CD4-positive, CD25-positive, alpha-beta regulatory T cell (primary cell): ENCODE data around the gene LIPC. TPM values are rescaled to one million over a fixed set of nuclear protein-coding genes. Genes with fewer than 3 reads are reported as not detected.

ENCODE experiments used
- ATAC-seq, 2 donors: fragments of 150-1000 bp; cut with Tn5 transposase; one replicate each; pipeline ENCODE4 v1.10.0; 2021; ENCODE audit warnings: low read depth in 2 of 2, moderate number of reproducible peaks in 2 of 2, moderate library complexity in 1 of 2
- DNase-seq, 3 donors: peaks; one replicate each; pipeline versions ENCODE4 v3.0.0 to v3.0.0-alpha.2; 2012 to 2022; ENCODE audit warnings: mixed read lengths in 1 of 3
- H3K27ac ChIP-seq: one replicate; pipeline ENCODE4 v1.7.0; 2013; ENCODE audit warnings: mild to moderate bottlenecking, low read length; ENCODE audit not compliant: insufficient read depth, poor library complexity, severe bottlenecking
- H3K27me3 ChIP-seq: one replicate; pipeline ENCODE4 v1.7.0; 2013; ENCODE audit warnings: low read length; ENCODE audit not compliant: control insufficient read depth, insufficient read depth
- H3K36me3 ChIP-seq: one replicate; pipeline ENCODE4 v1.7.0; 2013; ENCODE audit warnings: mild to moderate bottlenecking, low read length, moderate library complexity; ENCODE audit not compliant: control insufficient read depth, insufficient read depth
- H3K4me1 ChIP-seq: 2 replicates; pipeline ENCODE4 v1.7.0; 2013; ENCODE audit warnings: mild to moderate bottlenecking, low read length; ENCODE audit not compliant: insufficient read depth, control insufficient read depth, poor library complexity, severe bottlenecking
- H3K4me3 ChIP-seq: one replicate; pipeline ENCODE4 v1.7.0; 2013; ENCODE audit warnings: low read depth, mild to moderate bottlenecking, low read length, moderate library complexity
- H3K9me3 ChIP-seq, 2 experiments: 1 replicate in 1 of 2; 2 replicates in 1 of 2; pipeline ENCODE4 v1.7.0; 2013; ENCODE audit warnings: low read length in 2 of 2, mild to moderate bottlenecking in 1 of 2, moderate library complexity in 1 of 2; ENCODE audit not compliant: control insufficient read depth in 2 of 2
- H3K27ac Mint-ChIP-seq, 3 donors: one replicate each; pipeline ENCODE4 v1.8.0; 2020 to 2022; ENCODE audit warnings: mild to moderate bottlenecking in 3 of 3, mixed read lengths in 3 of 3, moderate library complexity in 2 of 3
- H3K27me3 Mint-ChIP-seq: one replicate; pipeline ENCODE4 v1.8.0; 2022; ENCODE audit warnings: mild to moderate bottlenecking, mixed read lengths
- H3K36me3 Mint-ChIP-seq: one replicate; pipeline ENCODE4 v1.8.0; 2020; ENCODE audit warnings: mixed read lengths
- H3K4me1 Mint-ChIP-seq, 4 donors: one replicate each; pipeline ENCODE4 v1.8.0; 2020 to 2022; ENCODE audit warnings: mixed read lengths in 4 of 4, mild to moderate bottlenecking in 1 of 4
- H3K4me3 Mint-ChIP-seq, 4 donors: one replicate each; pipeline ENCODE4 v1.8.0; 2020 to 2022; ENCODE audit warnings: mild to moderate bottlenecking in 4 of 4, mixed read lengths in 4 of 4, moderate library complexity in 3 of 4
- H3K9me3 Mint-ChIP-seq, 7 donors: one replicate each; pipeline ENCODE4 v1.8.0; 2020 to 2022; ENCODE audit warnings: mixed read lengths in 7 of 7, mild to moderate bottlenecking in 3 of 7, moderate library complexity in 2 of 7
- polyA plus RNA-seq, 4 donors: library from polyadenylated mRNA; unstranded; fragments of 300-500 nt; fragmentation: Illumina TruSeq; gene quantifications; one replicate each; pipeline ENCODE4 v1.2.3, GENCODE V29; 2021
- total RNA-seq: library from RNA; stranded (reverse); gene quantifications from one replicate; pipeline ENCODE4 v1.2.3, GENCODE V29; 2022

The LIPC gene
- total and polyA plus RNA-seq, 5 donors from 2014 or later: 0.54 to 1.7 (median 1.6) TPM

- no peak overlapping the region for H3K4me3 Mint-ChIP-seq
- Histone ChIP-seq H3K27ac (no peak overlapping the region), H3K27me3 (no peaks in the 10 kb centered on the region), H3K9me3 (no peaks in the 10 kb centered on the region), H3K4me1 (peaks cover 35% of the 10 kb centered on the region), H3K4me3 (no peak overlapping the region), H3K36me3 (no peaks in the 10 kb centered on the region)
- H3K27ac Mint-ChIP-seq: peak overlapping the region in 1 of 3 donors; percentile 66
- ATAC-seq: no peak
- DNase-seq: no peak
- H3K27me3 Mint-ChIP-seq: no peaks in the 10 kb centered on the region
- H3K9me3 Mint-ChIP-seq: no peaks in the 10 kb centered on the region
- peaks cover 23 to 56% (median 37%) of the 10 kb centered on the region in 4 donors for H3K4me1 Mint-ChIP-seq
- H3K36me3 Mint-ChIP-seq: no peaks in the 10 kb centered on the region
Observed at GRCh38 chr15:58471348-58471747, 39.6 kb downstream of the LIPC start.

DNA sequence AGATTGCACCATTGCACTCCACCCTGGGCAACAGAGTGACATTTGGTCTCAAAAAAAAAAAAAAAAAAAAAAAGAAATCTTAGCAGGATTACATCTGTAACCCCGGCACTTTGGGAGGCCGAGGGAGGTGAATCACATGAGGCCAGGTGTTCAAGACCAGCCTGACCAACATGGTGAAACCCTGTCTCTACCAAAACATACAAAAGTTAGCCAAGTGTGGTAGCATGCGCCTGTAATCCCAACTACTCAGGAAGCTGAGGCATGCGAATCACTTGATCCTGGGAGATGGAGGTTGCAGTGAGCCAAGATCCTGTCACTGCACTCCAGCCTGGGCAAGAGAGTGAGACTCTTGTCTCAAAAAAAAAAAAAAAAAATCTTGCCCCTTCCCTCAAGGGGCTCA, 40.4 kb downstream of the LIPC start:
- no peak overlapping the region for H3K4me3 Mint-ChIP-seq
- H3K27ac ChIP-seq: no peak overlapping the region
- peaks cover 26 to 63% (median 43%) of the 10 kb centered on the region in 4 donors for H3K4me1 Mint-ChIP-seq
- H3K36me3 Mint-ChIP-seq: no peaks in the 10 kb centered on the region
- H3K4me1 ChIP-seq: peaks cover 43% of the 10 kb centered on the region
- ATAC-seq (no peak), DNase-seq (no peak)
- H3K27ac Mint-ChIP-seq: no peak overlapping the region
- H3K36me3 ChIP-seq: no peaks in the 10 kb centered on the region
- H3K9me3 Mint-ChIP-seq: no peaks in the 10 kb centered on the region
- H3K27me3 Mint-ChIP-seq: no peaks in the 10 kb centered on the region
- no peak overlapping the region for H3K4me3 ChIP-seq
- H3K27me3 ChIP-seq: no peaks in the 10 kb centered on the region
- no peaks in the 10 kb centered on the region for H3K9me3 ChIP-seq

GRCh38 chr15:58472821-58473581, 41.2 kb downstream of the LIPC start:
- Histone ChIP-seq H3K36me3 (no peaks in the 10 kb centered on the region), H3K4me1 (peaks cover 45% of the 10 kb centered on the region), H3K4me3 (peak overlapping the region; percentile 68), H3K9me3 (no peaks in the 10 kb centered on the region), H3K27me3 (no peaks in the 10 kb centered on the region), H3K27ac (peak overlapping the region; percentile 42)
- Mint-ChIP-seq H3K4me3 (peak overlapping the region in 3 of 4 donors; percentile 29 to 73 (median 64)), H3K36me3 (no peaks in the 10 kb centered on the region), H3K27ac (peak overlapping the region; percentile 84 to 90 (median 90)), H3K9me3 (no peaks in the 10 kb centered on the region), H3K27me3 (no peaks in the 10 kb centered on the region), H3K4me1 (peaks cover 31 to 67% (median 46%) of the 10 kb centered on the region in 4 donors)
- DNase-seq: peak; percentile 15 to 92 (median 50)
- peak; percentile 71 to 78 for ATAC-seq

- Histone ChIP-seq H3K36me3 (no peaks in the 10 kb centered on the region), H3K9me3 (no peaks in the 10 kb centered on the region), H3K4me1 (peaks cover 45% of the 10 kb centered on the region), H3K27me3 (no peaks in the 10 kb centered on the region), H3K27ac (peak overlapping the region; percentile 42), H3K4me3 (peak overlapping the region; percentile 68)
- DNase-seq (peak in 2 of 3 donors; percentile 6 to 74), ATAC-seq (peak; percentile 39 to 56)
- Mint-ChIP-seq H3K9me3 (no peaks in the 10 kb centered on the region), H3K36me3 (no peaks in the 10 kb centered on the region), H3K27ac (peak overlapping the region; percentile 84 to 90 (median 90)), H3K27me3 (no peaks in the 10 kb centered on the region), H3K4me1 (peaks cover 31 to 69% (median 48%) of the 10 kb centered on the region in 4 donors), H3K4me3 (peak overlapping the region; percentile 1 to 73 (median 36))
Observed at GRCh38 chr15:58473724-58474123, 41.9 kb downstream of the LIPC start.

GRCh38 chr15:58474741-58475323, 43.0 kb downstream of the LIPC start:
- peak overlapping the region; percentile 88 to 94 (median 89) for H3K27ac Mint-ChIP-seq
- Histone ChIP-seq H3K4me3 (no peak overlapping the region), H3K27ac (no peak overlapping the region), H3K4me1 (peaks cover 45% of the 10 kb centered on the region), H3K9me3 (no peaks in the 10 kb centered on the region), H3K27me3 (no peaks in the 10 kb centered on the region), H3K36me3 (no peaks in the 10 kb centered on the region)
- H3K9me3 Mint-ChIP-seq: no peaks in the 10 kb centered on the region
- H3K4me3 Mint-ChIP-seq: peak overlapping the region in 3 of 4 donors; percentile 31 to 78 (median 69)
- H3K27me3 Mint-ChIP-seq: no peaks in the 10 kb centered on the region
- H3K4me1 Mint-ChIP-seq: peaks cover 31 to 69% (median 49%) of the 10 kb centered on the region in 4 donors
- no peak for ATAC-seq
- H3K36me3 Mint-ChIP-seq: no peaks in the 10 kb centered on the region
- no peak for DNase-seq

GRCh38 chr15:58475573-58476524, 44.1 kb downstream of the LIPC start:
- no peak overlapping the region for H3K27ac ChIP-seq

GRCh38 chr15:58476525-58477162, 44.9 kb downstream of the LIPC start:
- ATAC-seq (no peak), DNase-seq (no peak)
- Mint-ChIP-seq H3K36me3 (no peaks in the 10 kb centered on the region), H3K27me3 (no peaks in the 10 kb centered on the region), H3K4me3 (no peak overlapping the region), H3K9me3 (no peaks in the 10 kb centered on the region), H3K4me1 (peaks cover 31 to 60% (median 45%) of the 10 kb centered on the region in 4 donors), H3K27ac (peak overlapping the region; percentile 89 to 95 (median 90))
- Histone ChIP-seq H3K9me3 (no peaks in the 10 kb centered on the region), H3K36me3 (no peaks in the 10 kb centered on the region), H3K27ac (no peak overlapping the region), H3K4me1 (peaks cover 45% of the 10 kb centered on the region), H3K27me3 (no peaks in the 10 kb centered on the region), H3K4me3 (no peak overlapping the region)

More at GRCh38 chr15:58475573-58476524, 44.1 kb downstream of the LIPC start:
- no peaks in the 10 kb centered on the region for H3K27me3 ChIP-seq
- Mint-ChIP-seq H3K27ac (peak overlapping the region; percentile 88 to 94 (median 89)), H3K4me3 (peak overlapping the region in 3 of 4 donors; percentile 27 to 69 (median 46)), H3K4me1 (peaks cover 31 to 63% (median 46%) of the 10 kb centered on the region in 4 donors), H3K36me3 (no peaks in the 10 kb centered on the region), H3K9me3 (no peaks in the 10 kb centered on the region), H3K27me3 (no peaks in the 10 kb centered on the region)
- no peaks in the 10 kb centered on the region for H3K9me3 ChIP-seq
- DNase-seq: peak in 1 of 3 donors; percentile 24
- H3K4me3 ChIP-seq: no peak overlapping the region
- H3K4me1 ChIP-seq: peaks cover 45% of the 10 kb centered on the region
- H3K36me3 ChIP-seq: no peaks in the 10 kb centered on the region
- no peak for ATAC-seq
